GM19099 (cell line): Measurements from ENCODE around the gene RAD51AP2.

Experiments
- POLR2A ChIP-seq: IDR thresholded peaks from 3 replicates; pipeline ENCODE4 v1.6.1; 2011; ENCODE audit warnings: low read depth; ENCODE audit not compliant: insufficient read length; ENCODE audit errors: extremely low read depth

RAD51AP2 gene

GRCh38 chr2:17497718-17498117, 20.5 kb downstream of the RAD51AP2 start:
- TF ChIP-seq POLR2A = no peak

GRCh38 chr2:17495590-17495989, 22.6 kb downstream of the RAD51AP2 start:
- TF ChIP-seq POLR2A = no peak

GRCh38 chr2:17483496-17483895, 34.7 kb downstream of the RAD51AP2 start:
- TF ChIP-seq POLR2A = no peak

- no peak for TF ChIP-seq POLR2A
Measured at GRCh38 chr2:17482651-17483050, 35.6 kb downstream of the RAD51AP2 start.

- TF ChIP-seq POLR2A = no peak
Measured at GRCh38 chr2:17479875-17480274, 38.4 kb downstream of the RAD51AP2 start.

- TF ChIP-seq POLR2A = no peak
Measured at GRCh38 chr2:17476830-17477229, 41.4 kb downstream of the RAD51AP2 start.

GRCh38 chr2:17476064-17476463, 42.2 kb downstream of the RAD51AP2 start:
- TF ChIP-seq POLR2A = no peak

GRCh38 chr2:17475286-17475685, 43.0 kb downstream of the RAD51AP2 start:
- TF ChIP-seq POLR2A = no peak

GRCh38 chr2:17471979-17472378, 46.3 kb downstream of the RAD51AP2 start:
- TF ChIP-seq POLR2A = no peak

- TF ChIP-seq POLR2A = no peak
Measured at GRCh38 chr2:17470855-17471641, 47.2 kb downstream of the RAD51AP2 start.

- no peak for TF ChIP-seq POLR2A
Measured at GRCh38 chr2:17461087-17461475, 57.2 kb downstream of the RAD51AP2 start.
